RWPE1 (cell line): Measurements from ENCODE around the gene RASAL2.
"Not testable (repeated sequence)": the region's sequence is repeated elsewhere in the genome, so short reads cannot be mapped to it uniquely, and the experiment has no call there.

ENCODE experiments used
- CTCF ChIA-PET: fragments of 350-600 bp; sonication (Branson Sonifier 250); formaldehyde crosslinking; extraction: SDS; loops from one replicate; lab custom pipeline; 2021; lab: Yijun Ruan, JAX
- POLR2A ChIA-PET: fragments of 400-600 bp; formaldehyde crosslinking; extraction: SDS; loops from one replicate; lab custom pipeline; 2020; ENCODE audit warnings: antibody characterized with exemption; ENCODE audit not compliant: low non-redundant PET; lab: Yijun Ruan, JAX
- DNase-seq: peaks from one replicate; pipeline ENCODE4 v3.0.0; 2012; ENCODE audit warnings: low spot score
- H3K27ac ChIP-seq: fragments of 450-650 bp; 2 replicates; pipeline ENCODE4 v1.5.1; 2017
- TF ChIP-seq, protein P1 (sequence below): fragments of 450-650 bp; conservative IDR thresholded peaks from 2 replicates; pipeline ENCODE4 v1.5.1; 2017; ENCODE audit warnings: low read depth, mild to moderate bottlenecking

RASAL2 gene

DNA sequence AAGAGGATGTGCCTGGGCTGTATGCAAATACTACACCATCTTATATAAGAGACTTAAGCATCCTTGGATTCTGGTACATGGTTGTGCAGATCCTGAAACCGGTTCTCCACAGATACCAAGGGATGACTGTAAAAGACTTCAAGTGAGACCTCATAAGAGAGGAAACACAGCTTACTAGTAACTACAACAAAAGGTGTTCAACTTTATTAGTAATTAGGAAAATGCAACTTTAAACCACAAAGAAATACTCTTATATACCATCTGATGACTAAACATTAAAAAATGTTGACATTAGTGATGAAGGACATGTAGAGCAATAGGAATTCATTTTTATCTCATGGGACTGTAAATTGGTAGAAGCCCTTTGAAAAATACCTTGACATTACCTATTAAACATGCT, 102.7 kb downstream of the RASAL2 start:
- TF ChIP-seq, protein P1, sequence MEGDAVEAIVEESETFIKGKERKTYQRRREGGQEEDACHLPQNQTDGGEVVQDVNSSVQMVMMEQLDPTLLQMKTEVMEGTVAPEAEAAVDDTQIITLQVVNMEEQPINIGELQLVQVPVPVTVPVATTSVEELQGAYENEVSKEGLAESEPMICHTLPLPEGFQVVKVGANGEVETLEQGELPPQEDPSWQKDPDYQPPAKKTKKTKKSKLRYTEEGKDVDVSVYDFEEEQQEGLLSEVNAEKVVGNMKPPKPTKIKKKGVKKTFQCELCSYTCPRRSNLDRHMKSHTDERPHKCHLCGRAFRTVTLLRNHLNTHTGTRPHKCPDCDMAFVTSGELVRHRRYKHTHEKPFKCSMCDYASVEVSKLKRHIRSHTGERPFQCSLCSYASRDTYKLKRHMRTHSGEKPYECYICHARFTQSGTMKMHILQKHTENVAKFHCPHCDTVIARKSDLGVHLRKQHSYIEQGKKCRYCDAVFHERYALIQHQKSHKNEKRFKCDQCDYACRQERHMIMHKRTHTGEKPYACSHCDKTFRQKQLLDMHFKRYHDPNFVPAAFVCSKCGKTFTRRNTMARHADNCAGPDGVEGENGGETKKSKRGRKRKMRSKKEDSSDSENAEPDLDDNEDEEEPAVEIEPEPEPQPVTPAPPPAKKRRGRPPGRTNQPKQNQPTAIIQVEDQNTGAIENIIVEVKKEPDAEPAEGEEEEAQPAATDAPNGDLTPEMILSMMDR: no peak
- no peak overlapping the region for H3K27ac ChIP-seq
- ChIA-PET CTCF (interaction anchor here (0.5 kb wide), 1 partner anchor 86 kb away, joined by 4 read pairs; no protein-coding TSS in a partner anchor), POLR2A (no interaction called here)
- DNase-seq: no peak

DNA sequence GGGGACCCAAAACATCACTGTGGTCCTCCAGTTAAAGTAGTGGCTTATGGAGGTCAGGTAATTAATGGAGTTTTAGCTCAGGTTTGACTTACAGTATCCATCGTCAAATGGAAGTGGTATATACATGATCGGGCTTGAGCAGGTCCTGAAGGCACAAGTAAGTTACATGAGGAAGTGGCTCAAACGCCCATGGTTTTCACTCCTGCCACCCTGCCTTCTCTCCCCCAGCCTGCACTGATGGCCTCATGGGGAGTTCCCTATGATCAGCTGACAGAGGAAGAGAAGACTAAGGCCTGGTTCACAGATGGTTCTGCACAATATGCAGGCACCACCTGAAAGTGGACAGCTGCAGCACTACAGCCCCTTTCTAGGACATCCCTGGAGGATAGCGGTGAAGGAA, 108.2 kb downstream of the RASAL2 start:
- DNase-seq, POLR2A ChIA-PET, H3K27ac ChIP-seq: not testable (repeated sequence)
- CTCF ChIA-PET: interaction anchor here (0.7 kb wide), 1 partner anchor 38 kb away, joined by 3 read pairs; no protein-coding TSS in a partner anchor

DNA sequence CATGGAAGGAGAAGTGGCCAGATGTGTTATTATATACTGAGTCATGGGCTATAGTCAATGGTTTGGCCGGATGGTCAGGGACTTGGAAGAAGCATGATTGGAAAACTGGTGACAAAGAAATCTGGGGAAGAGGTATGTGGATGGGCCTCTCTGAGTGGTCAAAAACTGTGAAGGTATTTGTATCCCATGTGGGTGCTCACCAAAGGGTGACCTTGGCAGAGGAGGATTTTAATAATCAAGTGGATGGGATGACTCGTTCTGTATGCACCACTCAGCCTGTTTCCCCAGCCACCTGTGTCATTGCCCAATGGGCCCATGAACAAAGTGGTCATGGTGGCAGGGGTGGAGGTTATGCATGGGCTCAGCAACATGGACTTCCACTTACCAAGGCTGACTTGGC, 108.6 kb downstream of the RASAL2 start:
- CTCF ChIA-PET, POLR2A ChIA-PET, DNase-seq, H3K27ac ChIP-seq: not testable (repeated sequence)

- H3K27ac ChIP-seq, CTCF ChIA-PET, DNase-seq, POLR2A ChIA-PET: not testable (repeated sequence)
These were observed 114.5 kb downstream of the RASAL2 start for GRCh38 chr1:178208269-178208856.

DNA sequence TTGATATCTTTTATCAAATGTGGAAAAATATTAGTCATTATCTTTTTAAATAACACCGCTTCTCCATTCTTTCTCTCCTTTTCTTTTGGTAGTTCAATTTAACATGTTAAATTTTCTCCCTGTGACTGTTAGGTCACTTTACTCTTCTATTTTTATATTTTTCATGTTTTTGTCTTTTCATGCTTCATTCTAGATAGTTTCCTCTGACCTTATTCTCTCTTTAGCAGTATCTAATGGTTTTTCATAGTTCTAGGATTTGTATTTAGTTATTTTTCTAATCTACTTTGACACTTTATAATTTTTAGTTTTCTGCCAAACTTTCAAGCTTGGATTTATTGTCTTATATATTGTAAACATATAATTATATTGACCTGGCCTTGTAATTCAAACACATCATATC, 116.0 kb downstream of the RASAL2 start:
- H3K27ac ChIP-seq: no peak overlapping the region
- ChIA-PET CTCF (no interaction called here), POLR2A (no interaction called here)
- DNase-seq: no peak
- TF ChIP-seq, protein P1: no peak

DNA sequence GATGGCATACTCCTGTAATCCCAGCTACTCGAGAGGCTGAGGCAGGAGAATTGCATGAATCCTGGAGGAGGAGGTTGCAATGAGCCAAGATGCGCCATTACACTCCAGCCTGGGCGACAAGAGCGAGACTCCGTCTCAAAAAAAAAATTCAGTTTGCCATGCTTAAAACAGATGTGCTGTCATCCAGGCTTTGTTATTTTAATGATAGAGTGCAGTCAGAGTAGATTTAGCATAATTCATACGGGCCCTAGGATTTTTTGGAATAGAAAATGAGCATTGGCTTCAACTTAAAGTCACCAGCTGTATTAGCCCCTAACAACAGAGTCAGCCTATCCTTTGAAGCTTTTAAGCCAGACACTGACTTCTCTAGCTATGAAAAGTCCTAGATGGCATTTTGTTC, 124.6 kb downstream of the RASAL2 start:
- CTCF ChIA-PET: interaction anchor here (0.6 to 0.8 kb wide), 2 partner anchors 34 to 84 kb away, joined by 3 to 4 read pairs; no protein-coding TSS in a partner anchor

DNA sequence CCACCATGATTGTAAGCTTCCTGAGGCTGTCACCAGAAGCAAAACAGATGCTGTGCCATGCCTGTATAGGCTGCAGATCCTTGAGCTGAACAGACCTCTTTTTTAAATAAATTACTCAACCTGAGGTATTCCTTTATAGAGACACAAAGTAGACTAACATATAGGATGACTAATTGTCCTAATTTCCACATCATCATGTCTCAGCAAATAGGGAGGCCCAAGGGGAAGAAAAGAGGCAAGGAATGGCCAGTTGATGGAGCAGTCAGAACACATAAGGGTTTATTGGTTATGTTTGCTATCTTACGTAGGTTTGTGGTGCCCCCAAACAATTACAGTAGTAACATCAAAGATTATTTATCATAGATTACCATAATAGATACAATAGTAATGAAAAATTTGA, 126.2 kb downstream of the RASAL2 start:
- ChIA-PET CTCF (interaction anchor here (0.5 to 0.6 kb wide), 2 partner anchors 11 to 35 kb away, joined by 3 read pairs; no protein-coding TSS in a partner anchor), POLR2A (no interaction called here)
- H3K27ac ChIP-seq: no peak overlapping the region
- DNase-seq: peak; percentile 65
- TF ChIP-seq, protein P1: no peak

More for the DNA sequence above, 124.6 kb downstream of the RASAL2 start:
- no peak overlapping the region for H3K27ac ChIP-seq
- TF ChIP-seq, protein P1: no peak
- POLR2A ChIA-PET: no interaction called here
- no peak for DNase-seq

DNA sequence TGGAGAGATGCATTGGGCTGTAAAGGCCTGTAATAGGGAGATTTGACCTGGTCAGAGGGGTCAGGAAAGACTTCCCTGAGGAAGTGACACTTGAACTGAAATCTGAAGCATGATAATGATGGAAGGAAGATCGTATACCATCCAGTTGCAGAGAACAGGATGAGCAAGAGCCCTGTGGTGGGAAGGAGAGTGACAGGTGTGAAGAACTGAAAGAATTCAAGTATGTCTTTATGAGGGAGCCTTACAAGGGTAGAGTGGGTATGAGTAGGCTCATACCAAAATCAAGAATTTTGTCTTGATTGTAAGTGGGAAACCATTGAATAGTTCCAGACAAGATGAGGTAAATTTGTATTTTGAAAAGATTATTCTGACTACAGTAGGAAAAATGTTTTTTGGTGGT, 129.4 kb downstream of the RASAL2 start:
- TF ChIP-seq, protein P1: no peak
- CTCF ChIA-PET: no interaction called here
- H3K27ac ChIP-seq: no peak overlapping the region
- POLR2A ChIA-PET: no interaction called here
- no peak for DNase-seq
